ENCODE results near the gene LRCH1.

The LRCH1 gene

DNA sequence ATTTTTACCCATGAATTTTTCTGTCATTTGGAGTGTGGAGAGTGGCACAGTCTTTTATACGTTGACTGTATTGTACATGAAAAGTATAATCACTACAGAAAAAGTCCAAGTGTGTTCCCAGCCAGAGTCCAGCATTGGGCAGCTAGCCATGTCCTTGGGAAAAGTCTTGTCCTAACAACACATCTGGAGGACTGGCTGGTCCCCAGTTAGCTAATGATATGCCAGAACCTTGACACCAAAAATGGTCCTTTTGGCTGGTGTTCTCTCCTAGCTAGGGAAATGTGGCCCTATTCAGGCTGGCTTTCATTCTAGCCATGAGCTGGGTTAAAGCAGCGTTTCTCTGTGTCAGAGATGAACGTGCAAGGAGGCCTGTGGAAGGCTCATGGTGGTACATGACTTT is 145.0 kb downstream of the LRCH1 start:
- DNase-seq (ENCODE audit: low read depth): no peak
- no peak for TF ChIP-seq CTCF (IDR thresholded peaks at IDR 0.05; ENCODE audit: insufficient read depth, low read depth, low read length, missing control alignments)
- H3K4me3 ChIP-seq (ENCODE audit: low read length): no peak overlapping the region

DNA sequence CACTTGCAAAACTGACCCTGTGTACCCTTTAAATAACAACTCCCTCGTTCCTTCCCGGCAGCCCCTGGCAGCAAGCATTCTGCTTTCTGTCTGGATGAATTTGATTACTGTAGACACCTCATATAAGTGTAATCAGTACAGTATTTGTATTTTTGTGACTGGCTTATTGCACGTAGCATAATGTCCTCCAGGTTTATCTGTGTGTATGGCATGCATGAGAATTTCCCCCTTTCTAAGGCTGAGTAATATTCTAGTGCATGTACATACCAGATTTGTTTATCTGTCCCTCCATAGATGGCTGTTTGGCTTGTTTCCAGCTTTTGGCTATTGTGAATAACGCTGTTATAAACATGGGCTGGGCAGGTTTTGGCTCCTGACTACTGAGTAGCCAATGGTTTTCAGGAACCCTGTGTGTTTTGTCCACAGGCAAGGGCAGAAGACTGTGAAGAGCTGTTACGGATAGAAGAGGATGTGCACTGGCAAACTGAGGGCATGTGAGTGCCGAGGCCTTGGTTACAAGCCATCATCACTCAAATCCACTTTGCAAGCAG is 146.0 kb downstream of the LRCH1 start:
- peak; percentile 20 for DNase-seq (ENCODE audit: low read depth)
- no peak overlapping the region for H3K4me3 ChIP-seq (ENCODE audit: low read length)
- no peak for TF ChIP-seq CTCF (IDR thresholded peaks at IDR 0.05; ENCODE audit: insufficient read depth, low read depth, low read length, missing control alignments)

DNA sequence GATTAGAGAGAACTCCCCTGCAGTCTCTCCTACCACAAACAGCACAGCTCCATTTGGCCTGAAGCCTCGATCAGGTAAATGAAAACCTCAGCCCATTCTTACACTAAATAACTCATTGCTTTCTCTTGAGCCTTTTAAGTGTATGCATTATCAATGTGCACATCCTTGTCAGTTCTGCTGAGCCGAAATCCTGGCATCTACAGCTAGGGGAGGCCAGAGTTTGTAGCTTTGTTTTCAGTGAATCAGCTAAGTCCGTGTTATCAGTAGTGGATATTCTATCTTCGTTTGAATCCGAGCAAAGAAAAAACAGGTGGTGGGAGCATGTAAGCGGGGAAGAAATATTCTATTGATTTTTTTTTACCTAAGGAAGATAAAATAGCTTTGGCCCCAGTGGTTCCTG is 159.6 kb downstream of the LRCH1 start:
- H3K4me3 ChIP-seq (ENCODE audit: low read length): no peak overlapping the region
- no peak for DNase-seq (ENCODE audit: low read depth)
- TF ChIP-seq CTCF (IDR thresholded peaks at IDR 0.05; ENCODE audit: insufficient read depth, low read depth, low read length, missing control alignments): no peak

DNA sequence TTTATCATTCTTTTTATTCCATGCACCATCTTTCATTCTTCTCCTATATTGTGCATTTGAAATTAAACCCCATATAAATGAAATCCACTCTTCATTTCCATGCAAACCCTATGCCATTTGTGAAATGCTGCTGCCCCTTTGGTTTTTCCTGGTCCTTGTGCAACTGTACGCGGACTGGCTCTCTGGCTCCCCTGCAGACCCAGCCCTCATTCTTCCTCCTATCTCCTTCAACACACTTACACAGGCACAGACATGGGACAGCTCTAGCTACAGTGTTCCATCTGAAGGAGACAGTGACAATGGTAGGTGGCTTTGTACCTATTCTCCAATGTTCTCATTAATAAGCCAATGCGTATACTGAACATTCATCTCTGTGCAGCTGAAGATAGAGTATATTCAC is 162.4 kb downstream of the LRCH1 start:
- TF ChIP-seq CTCF (IDR thresholded peaks at IDR 0.05; ENCODE audit: insufficient read depth, low read depth, low read length, missing control alignments): no peak
- H3K4me3 ChIP-seq (ENCODE audit: low read length): no peak overlapping the region
- no peak for DNase-seq (ENCODE audit: low read depth)

GRCh38 chr13:46716821-46717220 is 163.9 kb downstream of the LRCH1 start:
- TF ChIP-seq CTCF (IDR thresholded peaks at IDR 0.05; ENCODE audit: insufficient read depth, low read depth, low read length, missing control alignments): no peak
- no peak overlapping the region for H3K4me3 ChIP-seq (ENCODE audit: low read length)
- no peak for DNase-seq (ENCODE audit: low read depth)

- no peak for DNase-seq (ENCODE audit: low read depth)
- TF ChIP-seq CTCF (IDR thresholded peaks at IDR 0.05; ENCODE audit: insufficient read depth, low read depth, low read length, missing control alignments): no peak
- no peak overlapping the region for H3K4me3 ChIP-seq (ENCODE audit: low read length)
Observed at GRCh38 chr13:46717275-46717674, 164.3 kb downstream of the LRCH1 start.

- TF ChIP-seq CTCF (IDR thresholded peaks at IDR 0.05; ENCODE audit: insufficient read depth, low read depth, low read length, missing control alignments): no peak
- DNase-seq (ENCODE audit: low read depth): no peak
- H3K4me3 ChIP-seq (ENCODE audit: low read length): no peak overlapping the region
Observed at GRCh38 chr13:46717856-46718255, 164.9 kb downstream of the LRCH1 start.
